Fibroblast of peridontal ligament (primary cell): ENCODE data around the gene PRDX6.
"Not testable (repeated sequence)": the region's sequence is repeated elsewhere in the genome, so short reads cannot be mapped to it uniquely, and the experiment has no call there.

ENCODE experiments used
- DNase-seq: peaks from one replicate; pipeline ENCODE4 v3.0.0-alpha.2; 2010; ENCODE audit errors: extremely low read depth

Gene PRDX6

DNA sequence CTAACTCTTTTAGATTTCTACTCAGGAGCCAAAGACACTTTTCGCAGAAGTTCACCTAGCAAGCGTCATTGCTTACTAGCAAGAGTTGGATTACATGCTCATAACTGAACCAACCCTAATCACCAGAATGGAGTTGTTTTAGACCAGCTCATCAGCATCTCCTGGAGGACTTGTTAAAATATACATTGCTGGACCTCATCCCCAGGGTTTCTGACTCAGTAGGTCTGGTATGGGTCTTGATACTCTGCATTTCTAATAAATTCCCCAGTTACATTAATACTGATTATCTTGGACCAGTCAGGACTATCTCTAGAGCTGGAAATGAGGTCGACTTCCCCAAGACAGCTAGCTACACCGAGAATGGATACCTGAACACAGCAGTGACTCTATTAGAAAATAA lies 9.7 kb upstream of the PRDX6 start:
- DNase-seq = peak; percentile 8

DNA sequence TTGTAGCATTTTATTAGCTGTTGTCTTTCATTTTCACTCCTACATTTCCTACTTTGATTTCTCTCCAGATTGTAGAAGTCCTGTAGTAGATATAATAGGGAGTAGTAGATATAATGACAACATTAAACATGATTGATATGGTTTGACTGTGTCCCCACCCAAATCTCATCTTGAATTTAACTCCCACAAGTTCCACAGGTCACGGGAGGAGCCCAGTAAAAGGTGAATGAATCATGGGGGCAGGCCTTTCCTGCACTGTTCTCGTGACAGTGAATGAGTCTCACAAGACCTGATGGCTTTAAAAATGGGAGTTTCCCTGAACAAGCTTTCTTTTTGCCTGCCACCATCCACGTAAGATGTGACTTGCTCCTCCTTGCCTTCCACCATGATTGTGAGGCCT lies 7.5 kb upstream of the PRDX6 start:
- no peak for DNase-seq

DNA sequence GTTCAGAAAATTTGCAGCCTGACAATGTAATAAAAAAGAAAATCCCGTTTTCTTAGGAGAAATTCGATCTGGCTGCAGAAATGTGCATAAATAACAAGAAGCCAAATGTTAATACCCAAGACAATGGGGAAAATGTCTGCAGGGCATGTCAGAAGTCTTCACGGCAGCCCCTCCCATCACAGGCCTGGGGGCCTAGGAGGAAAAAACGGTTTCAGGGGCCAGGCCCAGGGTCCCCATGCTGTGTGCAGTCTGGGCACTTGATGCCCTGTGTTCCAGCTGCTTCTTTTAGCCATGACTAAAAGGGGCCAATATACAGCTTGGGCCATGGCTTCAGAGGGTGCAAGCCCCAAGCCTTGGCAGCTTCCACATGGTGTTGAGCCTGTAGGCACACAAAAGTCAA lies 6.5 kb upstream of the PRDX6 start:
- no peak for DNase-seq

DNA sequence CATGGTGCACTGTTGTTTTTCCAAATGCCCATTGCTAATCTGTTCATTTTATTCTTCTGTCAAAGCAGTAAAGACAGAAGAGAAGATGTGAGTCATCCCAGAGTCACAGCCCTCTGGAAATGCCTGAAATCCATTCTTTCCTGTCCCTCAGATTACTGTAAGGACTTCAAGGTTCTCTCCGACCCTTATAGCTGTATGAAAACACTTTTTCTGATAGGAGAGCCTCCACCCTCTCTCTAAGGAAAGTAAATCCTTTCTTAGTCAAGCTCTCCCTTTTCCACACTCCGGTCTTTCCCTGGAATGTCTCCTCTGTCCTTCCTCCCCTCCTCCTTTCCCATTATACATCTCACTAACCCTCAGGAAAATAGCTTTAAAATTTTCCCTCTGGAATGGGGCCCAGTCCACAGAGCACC lies 3.5 kb upstream of the PRDX6 start:
- DNase-seq = peak; percentile 56

DNA sequence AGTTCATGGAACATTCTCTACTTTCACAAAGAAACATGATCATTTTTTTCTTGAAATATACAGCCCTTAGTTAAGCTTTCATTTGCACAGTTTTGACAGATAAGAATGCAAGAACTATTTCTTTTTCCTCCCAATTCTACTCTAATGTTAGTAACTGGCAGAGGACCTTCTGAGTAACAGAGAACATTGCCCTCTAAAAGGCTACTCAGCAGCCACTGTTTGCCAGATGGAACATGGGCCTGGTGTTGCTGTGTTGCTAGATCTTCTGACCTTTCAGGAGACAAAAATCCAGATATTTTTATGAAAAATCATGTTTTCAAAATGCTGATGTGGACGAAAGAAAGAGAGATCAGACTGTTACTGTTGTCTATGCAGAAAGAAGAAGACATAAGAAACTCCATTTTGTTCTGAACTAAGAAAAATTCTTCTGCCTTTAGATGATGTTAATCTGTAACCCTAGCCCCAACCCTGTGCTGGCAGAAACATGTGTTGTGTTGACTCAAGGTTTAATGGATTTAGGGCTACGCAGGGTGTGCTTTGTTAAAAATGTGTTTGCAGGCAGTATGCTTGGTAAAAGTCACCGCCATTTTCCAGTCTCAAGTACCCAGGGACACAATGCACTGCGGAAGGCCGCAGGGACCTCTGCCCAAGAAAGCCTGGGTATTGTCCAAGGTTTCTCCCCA lies 2.9 kb upstream of the PRDX6 start:
- DNase-seq = peak; percentile 19

DNA sequence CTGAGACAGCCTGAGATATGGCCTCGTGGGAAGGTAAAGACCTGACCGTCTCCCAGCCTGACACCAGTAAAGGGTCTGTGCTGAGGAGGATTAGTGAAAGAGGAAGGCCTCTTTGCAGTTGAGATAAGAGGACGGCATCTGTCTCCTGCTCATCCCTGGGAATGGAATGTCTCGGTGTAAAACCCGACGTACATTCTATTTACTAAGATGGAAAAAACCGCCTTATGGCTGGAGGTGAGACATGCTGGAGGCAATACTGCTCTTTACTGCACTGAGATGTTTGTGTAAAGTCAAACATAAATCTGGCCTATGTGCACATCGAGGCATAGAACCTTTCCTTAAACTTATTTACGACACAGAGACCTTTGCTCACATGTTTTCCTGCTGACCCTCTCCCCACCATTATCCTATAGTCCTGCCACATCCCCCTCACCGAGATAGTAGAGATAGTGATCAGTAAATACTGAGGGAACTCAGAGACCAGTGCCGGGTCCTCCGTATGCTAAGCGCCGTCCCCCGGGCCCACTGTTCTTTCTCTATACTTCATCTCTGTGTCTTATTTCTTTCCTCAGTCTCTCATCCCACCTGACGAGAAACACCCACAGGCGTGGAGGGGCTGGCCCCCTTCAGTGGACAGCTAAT lies 2.2 kb upstream of the PRDX6 start:
- DNase-seq = not testable (repeated sequence)

DNA sequence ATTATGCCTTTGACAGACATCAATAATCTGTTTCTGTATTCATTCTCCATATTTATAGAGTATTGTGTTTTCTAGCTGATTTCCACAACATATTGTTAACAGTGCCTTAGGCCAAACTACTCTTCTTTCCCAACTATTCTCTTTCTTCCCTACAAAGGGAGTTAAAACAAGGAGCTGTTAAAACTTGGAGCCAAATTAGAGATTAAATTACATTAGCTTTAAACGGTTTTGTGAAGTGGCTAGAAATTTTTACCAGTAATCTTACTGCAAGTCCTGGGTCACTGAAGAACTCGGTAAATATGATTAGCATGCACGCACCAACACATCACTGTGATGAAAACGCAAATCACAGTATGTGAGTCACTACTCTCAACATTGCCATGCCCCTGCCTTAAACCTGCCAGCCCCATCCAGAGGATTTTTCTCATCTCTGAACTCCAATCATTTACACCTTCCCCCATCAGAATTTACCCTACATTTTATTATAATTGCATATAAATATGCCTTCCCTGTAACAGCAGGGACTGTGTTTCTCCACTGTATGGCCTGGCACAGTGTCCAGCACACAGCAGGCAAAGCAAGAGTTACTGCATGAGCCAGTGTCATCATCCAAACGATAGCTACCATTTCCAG lies 1.5 kb upstream of the PRDX6 start:
- DNase-seq = peak; percentile 83

DNA sequence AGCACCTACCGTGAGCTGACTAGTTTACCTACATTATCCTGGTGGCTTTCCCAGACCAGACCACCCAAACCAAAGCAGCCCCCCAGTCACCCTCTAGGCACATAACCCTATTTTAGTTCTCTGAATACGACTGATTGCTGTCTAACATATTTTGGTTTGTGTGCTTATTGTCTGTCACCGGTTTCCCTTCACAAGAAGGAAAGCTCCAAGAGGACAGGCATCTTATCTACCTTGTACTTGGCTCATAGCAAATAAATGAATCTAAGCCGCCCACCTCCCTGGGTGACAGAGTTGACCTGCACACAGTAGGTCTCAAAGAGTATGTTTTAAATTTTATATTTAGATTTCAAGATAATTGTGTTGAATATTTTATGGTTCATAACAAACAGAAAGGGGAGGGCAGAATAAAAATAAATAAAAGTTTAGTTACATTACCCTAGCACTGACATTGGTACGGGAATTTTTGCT lies 904 bp upstream of the PRDX6 start:
- no peak for DNase-seq

DNA sequence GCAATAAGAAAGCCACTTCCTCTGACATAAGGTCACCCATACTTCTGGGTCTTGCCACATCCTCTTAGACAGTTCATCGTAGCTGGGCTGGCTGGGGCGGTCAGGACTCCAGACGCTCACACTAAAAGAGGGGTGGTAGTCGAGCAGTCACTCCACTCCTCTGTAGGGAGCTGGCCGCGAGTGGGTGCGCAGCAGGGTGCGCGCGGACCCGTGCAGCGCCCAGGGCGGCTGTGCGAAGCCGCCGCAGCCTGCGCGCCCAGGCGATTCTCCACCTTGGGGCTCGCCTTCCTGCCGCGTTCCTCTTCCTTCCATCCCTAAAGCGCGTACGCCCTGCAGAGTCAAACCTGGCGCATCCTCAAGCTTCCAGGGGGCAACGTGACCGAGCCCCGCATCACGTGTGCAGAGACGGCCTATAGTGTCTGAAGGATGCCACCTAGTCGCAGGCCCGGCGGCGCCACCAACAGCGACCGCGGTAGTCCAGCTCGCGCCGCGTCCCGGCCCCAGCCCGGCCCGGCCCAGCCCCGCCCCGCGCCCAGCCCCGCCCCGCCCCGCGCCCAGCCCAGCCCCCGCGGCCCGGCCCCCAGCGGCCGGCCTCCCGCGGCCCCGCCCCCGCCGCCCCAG lies 360 bp upstream of the PRDX6 start:
- peak; percentile 71 for DNase-seq

DNA sequence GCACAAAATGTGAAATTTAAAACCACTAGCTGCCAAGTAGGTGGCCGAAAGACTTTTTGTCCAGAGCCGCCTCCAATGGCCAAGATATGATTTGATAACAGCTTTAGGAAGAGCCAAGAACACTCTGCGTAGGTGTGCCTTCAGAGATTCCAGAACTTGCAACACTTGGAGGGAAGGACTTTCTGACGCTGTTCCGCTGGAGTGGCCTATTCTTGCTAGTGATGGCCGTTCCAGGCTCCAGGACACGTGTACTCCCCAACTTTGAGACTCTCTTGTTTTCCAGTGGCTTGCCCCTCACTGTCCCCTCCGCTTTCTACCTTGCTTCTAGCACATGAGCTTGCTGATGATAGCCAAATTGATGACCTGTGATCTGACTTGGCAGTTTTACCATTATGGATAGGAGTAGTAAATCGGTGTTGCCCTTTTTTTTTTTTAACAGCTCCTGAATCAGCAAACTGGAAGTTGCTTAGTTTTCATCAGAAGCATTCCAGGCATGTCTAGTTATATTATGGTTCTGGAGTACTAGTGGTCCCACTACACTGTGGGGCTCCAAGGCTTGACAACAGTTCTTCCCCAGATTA lies 1.0 kb downstream of the PRDX6 start:
- DNase-seq = peak; percentile 64

DNA sequence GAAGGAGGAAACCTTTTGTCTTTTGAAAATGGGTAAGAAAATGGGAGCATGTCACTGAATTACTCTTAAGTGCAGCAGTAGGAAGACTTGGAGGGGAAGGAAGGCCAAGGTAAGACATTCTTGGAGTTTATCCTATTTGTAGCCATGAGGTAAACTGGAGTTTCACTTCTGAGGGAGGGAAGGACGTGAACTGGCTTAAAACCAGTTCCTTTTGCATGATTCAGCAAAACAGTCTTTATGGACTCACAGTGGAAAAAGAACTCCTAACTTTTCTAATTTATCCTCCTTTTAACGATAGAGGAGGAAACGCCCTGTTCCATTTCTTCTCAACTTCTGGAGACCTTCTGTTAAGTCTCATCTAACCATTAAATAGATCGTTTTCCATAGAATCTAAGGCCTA lies 2.5 kb downstream of the PRDX6 start:
- DNase-seq = peak; percentile 37

DNA sequence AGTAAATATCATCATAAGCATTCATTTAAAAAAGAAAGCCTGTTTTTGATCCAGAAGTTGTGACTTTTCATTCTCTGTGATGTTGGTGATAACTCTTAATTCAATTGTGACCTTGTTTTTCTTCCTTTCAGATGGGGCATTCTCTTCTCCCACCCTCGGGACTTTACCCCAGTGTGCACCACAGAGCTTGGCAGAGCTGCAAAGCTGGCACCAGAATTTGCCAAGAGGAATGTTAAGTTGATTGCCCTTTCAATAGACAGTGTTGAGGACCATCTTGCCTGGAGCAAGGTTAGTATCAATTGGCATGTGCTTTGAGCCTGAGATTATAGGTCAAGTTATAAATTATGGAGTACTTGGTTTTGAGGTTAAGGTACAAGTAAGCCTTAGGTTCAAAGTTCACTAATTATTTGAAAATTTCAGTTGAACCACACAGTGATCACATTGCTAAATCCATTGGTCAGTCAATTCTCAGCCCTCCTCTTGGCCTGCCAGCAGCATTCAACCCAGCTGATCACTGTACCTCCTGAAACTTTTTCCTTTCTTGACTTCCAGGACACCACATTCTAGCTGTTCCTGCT lies 4.1 kb downstream of the PRDX6 start:
- DNase-seq = no peak

DNA sequence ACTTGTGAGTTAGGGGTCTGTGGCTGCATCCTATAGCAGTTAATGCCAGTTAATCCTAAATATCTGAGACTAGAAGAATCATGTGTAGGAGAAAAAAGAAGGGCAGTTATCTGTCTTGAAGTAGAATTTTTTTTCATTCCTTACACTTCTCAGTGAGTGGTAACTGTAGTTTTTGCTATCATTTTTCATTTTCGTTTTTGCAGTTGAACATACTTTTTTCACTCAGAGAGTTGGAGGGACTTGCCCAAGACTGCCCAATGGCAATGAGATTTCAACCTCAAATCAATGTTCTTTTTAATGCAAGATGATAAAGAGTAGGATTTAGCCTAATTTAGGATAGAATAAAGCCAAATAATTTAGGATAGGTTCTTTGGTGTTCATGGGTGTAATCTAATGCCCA lies 5.5 kb downstream of the PRDX6 start:
- no peak for DNase-seq

DNA sequence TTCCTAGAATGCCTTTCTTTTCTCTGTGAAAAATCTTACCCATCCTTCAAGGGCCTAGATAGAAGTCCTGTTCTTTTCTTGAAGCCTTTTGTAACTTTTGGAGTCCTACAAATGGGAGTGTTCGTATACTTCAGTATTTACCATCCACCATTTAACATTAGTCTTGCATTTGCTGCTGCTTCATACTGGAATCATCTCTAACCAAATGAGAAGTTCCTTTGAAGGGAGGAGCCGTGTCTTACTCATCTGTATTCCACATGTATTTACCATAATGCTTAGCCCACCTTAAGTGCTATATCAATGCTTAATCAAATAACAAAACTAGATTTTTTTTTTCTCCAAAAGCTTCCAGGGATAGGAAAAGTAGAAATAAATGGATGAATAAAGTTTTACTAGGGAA lies 7.1 kb downstream of the PRDX6 start:
- no peak for DNase-seq

DNA sequence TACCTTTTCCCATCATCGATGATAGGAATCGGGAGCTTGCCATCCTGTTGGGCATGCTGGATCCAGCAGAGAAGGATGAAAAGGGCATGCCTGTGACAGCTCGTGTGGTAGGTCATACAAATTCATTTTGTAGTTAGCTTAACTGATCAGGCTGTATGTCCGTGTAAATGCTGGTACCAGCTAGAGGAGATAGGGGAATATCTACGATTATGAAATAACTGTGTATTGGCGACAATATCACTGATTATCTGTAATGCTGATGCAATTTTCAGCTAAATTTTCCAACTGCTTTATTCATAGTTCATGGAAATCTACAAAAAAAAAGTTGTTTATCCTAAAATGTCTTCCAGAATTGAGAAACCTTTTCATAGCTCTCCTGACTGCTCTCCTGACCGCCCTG lies 8.3 kb downstream of the PRDX6 start:
- DNase-seq = no peak

DNA sequence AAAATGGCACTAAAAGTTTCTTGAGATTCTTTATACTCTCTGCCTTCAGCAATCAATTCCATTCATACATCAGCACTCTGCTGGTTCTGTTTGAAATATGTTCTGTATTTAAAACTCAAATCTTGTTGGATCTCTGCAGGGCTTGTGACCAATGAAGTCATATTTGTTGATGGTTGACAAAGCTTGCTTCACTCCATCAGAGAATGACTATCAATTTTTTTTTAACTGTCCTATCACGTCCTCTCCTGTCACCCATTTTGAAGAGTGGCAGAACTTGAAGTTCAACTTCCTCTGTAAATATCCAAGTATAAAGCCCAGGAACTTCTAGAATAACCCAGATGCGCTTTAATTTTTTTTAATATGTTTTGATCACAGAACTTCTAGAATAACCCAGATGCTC lies 10.9 kb downstream of the PRDX6 start:
- DNase-seq = no peak

DNA sequence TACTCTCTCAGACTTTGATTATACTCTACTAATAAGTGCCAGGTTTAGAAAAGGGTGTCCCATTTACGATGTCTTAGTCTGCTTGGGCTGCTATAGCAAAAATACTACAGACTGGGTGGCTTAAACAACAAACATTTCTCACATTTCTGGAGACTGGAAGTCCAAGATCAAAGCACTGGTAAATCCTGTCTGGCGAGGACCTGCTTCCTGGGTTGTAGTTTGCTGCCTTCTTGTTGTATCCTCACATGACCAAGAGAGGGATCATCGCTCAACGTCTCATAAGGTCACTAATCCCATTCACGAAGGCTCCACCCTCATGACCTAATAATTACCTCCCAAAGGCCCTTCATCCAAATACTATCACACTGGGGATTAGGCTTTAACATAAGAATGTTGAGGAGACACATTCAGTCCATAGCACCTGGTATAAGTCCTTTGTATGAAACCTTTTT lies 12.0 kb downstream of the PRDX6 start:
- DNase-seq = no peak

DNA sequence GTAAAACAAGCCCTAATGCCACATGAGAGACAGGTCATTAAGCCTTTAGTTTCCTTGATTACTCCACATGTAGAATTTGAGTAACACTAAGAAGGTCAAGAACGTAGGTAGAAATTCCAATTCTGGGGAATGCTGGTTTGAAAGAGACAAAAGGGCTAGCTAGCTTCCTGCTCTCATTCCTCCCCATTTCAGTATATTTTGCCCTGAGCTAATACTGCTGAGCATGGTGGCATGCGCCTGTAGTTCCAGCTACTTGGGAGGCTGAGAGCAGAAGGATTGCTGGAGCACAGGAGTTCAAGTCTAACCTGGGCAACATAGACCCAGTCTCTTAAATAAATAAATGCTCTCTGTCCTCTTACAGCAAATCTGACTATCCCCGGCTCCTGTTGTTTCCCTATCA lies 12.8 kb downstream of the PRDX6 start:
- no peak for DNase-seq

DNA sequence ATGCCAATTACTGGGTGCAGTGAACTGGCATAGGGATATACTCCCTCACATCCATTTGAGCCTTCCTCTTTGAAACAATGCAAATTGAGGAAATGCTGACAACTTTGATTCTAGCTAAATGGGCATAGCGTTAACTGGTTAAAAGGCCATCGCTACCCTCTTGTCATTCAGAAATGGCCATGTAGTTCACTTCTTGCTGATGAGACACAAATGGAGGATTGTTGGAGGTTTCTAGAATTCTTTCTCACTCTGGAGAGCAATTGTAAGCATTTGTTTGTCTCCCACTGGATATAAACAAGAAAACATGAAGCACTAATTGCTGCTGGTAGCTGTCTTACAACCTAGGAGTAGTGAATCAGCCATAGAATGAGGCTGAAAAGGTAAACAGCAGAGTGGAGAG lies 14.4 kb downstream of the PRDX6 start:
- DNase-seq = no peak

DNA sequence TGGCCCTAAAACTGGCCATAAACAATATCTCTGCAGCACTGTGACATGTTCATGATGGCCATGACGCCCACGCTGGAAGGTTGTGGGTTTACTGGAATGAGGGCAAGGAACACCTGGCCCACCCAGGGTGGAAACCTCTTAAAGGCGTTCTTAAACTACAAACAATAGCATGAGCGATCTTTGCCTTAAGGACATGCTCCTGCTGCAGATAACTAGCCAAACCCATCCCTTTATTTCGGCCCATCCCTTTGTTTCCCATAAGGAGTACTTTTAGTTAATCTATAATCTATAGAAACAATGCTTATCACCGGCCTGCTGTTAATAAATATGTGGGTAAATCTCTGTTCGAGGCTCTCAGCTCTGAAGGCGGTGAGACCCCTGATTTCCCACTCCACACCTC lies 16.0 kb downstream of the PRDX6 start:
- not testable (repeated sequence) for DNase-seq

DNA sequence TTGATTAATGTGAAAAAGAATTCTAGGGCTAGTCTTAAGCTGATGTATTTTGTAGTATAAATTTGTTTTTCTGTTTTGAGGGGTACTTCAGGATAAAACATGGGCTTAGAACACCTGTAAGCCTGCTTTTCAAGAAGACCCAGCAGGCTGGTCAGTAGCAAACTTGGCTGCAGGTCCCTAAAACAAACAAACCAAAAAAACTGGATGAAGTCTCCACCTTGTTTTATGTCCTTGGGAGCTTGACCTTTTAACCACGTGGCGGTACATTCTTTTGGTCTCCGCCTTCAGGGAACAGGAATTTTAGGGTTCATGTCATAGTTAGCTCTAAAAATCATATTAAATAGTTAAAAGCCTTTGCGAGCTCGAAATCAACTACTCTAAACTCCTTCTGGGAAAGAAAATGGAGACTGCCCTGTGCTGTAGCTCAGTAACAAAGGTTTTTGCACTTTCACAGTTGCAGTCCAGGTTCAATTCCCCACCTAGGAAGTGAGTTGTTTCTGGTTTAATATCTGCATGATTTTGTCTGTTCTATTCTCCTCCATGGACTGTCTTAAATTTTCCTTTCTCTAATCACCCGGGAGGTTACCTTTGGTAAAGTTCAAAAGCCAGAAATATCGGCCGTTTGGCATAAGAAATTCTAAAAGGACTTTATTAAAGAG lies 18.6 kb downstream of the PRDX6 start:
- DNase-seq = no peak
